ENCODE results near the gene PSAT1. TPM values are rescaled to one million over a fixed set of nuclear protein-coding genes. Genes with fewer than 3 reads are reported as not detected.

PSAT1 gene
- total RNA-seq, 1 experiment from 2014 or later: 226 TPM

DNA sequence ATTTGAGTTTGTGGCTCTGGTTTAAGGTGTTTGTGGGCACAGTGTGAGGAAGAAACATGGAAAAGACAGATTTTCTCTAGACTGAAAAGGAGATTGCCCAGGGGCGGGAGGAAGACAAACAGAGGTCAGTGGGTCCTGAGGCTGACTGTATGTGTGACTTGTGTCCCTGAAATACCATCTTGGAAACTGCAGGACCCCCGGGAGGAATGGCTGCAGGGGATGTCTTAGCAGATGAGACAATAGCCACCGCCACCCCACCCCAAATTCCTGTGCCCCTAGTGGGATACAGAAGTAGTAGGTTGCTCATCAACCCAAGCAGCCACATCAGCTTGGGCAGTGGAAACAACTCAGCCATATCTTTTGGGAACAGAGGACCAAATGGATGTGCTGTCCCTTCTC lies 1.7 kb upstream of the PSAT1 start:
- BruUV-seq (replicated peaks): no TSS peak
- intact Hi-C loops (cut with micrococcal nuclease): no loop called here
- ChIA-PET RAD21 (ENCODE audit: low non-redundant PET in 1 of 2, low total read pairs in 2 of 2, uncharacterized antibody in 2 of 2, unreplicated experiment in 2 of 2) (no interaction called here), CTCF (interaction anchor here (1.2 kb wide), 1 partner anchor 27 kb away, joined by 3 read pairs; no protein-coding TSS in a partner anchor), POLR2A (no interaction called here)
- ATAC-seq (no peak), DNase-seq (ENCODE audit: low read depth, low spot score) (no peak)
- Histone ChIP-seq H3K79me2 (ENCODE audit: insufficient read depth, low read length) (peaks cover 30% of the 10 kb centered on the region), H4K20me1 (ENCODE audit: insufficient read depth) (no peaks in the 10 kb centered on the region), H3K9me2 (ENCODE audit: insufficient read depth) (no peaks in the 10 kb centered on the region), H3K9ac (ENCODE audit: low read length) (no peak overlapping the region), H3K4me3 (replicated peaks in 1 of 2; ENCODE audit: low read depth in 1 of 2, low read length in 2 of 2) (no peak overlapping the region), H3K9me3 (ENCODE audit: control insufficient read depth in 1 of 2, insufficient read depth in 1 of 2, low read depth in 1 of 2, low read length in 2 of 2) (no peaks in the 10 kb centered on the region), H3K27ac (ENCODE audit: low read depth, low read length) (no peak overlapping the region), H3K27me3 (ENCODE audit: insufficient read depth, low read length) (no peaks in the 10 kb centered on the region), H3K4me2 (ENCODE audit: low read length) (no peak overlapping the region), H2AFZ (ENCODE audit: low read depth, low read length, poor library complexity, severe bottlenecking) (no peak overlapping the region), H3K4me1 (ENCODE audit: control insufficient read depth in 1 of 2, insufficient read depth in 2 of 2, low read length in 2 of 2) (peaks cover 17 to 21% of the 10 kb centered on the region in 2 experiments; a peak in 3 of 4 replicates), H3K36me3 (ENCODE audit: control insufficient read depth in 1 of 2, insufficient read depth in 2 of 2, low read length in 2 of 2) (no peaks in the 10 kb centered on the region)
- TF ChIP-seq SIN3A (IDR thresholded peaks at IDR 0.05; ENCODE audit: low read depth): no peak
- no peak for TF ChIP-seq EZH2 (IDR thresholded peaks at IDR 0.05)
- TF ChIP-seq POLR2AphosphoS5 (IDR thresholded peaks at IDR 0.05; ENCODE audit: low read depth, low read length): no peak
- no peak for TF ChIP-seq SP1 (IDR thresholded peaks at IDR 0.05; ENCODE audit: low read depth)
- TF ChIP-seq ZNF274 (IDR thresholded peaks at IDR 0.05; ENCODE audit: low read depth, low read length): no peak
- no peak for TF ChIP-seq CEBPB (IDR thresholded peaks at IDR 0.05; ENCODE audit: low read depth)
- no peak for TF ChIP-seq RAD21 (IDR thresholded peaks at IDR 0.05; ENCODE audit: low read depth)
- no peak for TF ChIP-seq TCF7L2 (IDR thresholded peaks at IDR 0.05; ENCODE audit: borderline replicate concordance, extremely low read depth, insufficient read depth, insufficient read length)
- TF ChIP-seq YY1 (IDR thresholded peaks at IDR 0.05; ENCODE audit: extremely low read depth, insufficient replicate concordance, low read depth, low read length): no peak
- TF ChIP-seq, protein P1, sequence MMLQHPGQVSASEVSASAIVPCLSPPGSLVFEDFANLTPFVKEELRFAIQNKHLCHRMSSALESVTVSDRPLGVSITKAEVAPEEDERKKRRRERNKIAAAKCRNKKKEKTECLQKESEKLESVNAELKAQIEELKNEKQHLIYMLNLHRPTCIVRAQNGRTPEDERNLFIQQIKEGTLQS (IDR thresholded peaks at IDR 0.05): no peak
- TF ChIP-seq SRF (IDR thresholded peaks at IDR 0.05; ENCODE audit: low read depth): no peak
- TF ChIP-seq EGR1 (IDR thresholded peaks at IDR 0.05; ENCODE audit: low read depth): no peak
- TF ChIP-seq, protein P2, sequence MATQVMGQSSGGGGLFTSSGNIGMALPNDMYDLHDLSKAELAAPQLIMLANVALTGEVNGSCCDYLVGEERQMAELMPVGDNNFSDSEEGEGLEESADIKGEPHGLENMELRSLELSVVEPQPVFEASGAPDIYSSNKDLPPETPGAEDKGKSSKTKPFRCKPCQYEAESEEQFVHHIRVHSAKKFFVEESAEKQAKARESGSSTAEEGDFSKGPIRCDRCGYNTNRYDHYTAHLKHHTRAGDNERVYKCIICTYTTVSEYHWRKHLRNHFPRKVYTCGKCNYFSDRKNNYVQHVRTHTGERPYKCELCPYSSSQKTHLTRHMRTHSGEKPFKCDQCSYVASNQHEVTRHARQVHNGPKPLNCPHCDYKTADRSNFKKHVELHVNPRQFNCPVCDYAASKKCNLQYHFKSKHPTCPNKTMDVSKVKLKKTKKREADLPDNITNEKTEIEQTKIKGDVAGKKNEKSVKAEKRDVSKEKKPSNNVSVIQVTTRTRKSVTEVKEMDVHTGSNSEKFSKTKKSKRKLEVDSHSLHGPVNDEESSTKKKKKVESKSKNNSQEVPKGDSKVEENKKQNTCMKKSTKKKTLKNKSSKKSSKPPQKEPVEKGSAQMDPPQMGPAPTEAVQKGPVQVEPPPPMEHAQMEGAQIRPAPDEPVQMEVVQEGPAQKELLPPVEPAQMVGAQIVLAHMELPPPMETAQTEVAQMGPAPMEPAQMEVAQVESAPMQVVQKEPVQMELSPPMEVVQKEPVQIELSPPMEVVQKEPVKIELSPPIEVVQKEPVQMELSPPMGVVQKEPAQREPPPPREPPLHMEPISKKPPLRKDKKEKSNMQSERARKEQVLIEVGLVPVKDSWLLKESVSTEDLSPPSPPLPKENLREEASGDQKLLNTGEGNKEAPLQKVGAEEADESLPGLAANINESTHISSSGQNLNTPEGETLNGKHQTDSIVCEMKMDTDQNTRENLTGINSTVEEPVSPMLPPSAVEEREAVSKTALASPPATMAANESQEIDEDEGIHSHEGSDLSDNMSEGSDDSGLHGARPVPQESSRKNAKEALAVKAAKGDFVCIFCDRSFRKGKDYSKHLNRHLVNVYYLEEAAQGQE (IDR thresholded peaks at IDR 0.05; ENCODE audit: low read depth): no peak
- TF ChIP-seq, protein P3, sequence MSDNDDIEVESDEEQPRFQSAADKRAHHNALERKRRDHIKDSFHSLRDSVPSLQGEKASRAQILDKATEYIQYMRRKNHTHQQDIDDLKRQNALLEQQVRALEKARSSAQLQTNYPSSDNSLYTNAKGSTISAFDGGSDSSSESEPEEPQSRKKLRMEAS (IDR thresholded peaks at IDR 0.05): no peak
- TF ChIP-seq, protein P4, sequence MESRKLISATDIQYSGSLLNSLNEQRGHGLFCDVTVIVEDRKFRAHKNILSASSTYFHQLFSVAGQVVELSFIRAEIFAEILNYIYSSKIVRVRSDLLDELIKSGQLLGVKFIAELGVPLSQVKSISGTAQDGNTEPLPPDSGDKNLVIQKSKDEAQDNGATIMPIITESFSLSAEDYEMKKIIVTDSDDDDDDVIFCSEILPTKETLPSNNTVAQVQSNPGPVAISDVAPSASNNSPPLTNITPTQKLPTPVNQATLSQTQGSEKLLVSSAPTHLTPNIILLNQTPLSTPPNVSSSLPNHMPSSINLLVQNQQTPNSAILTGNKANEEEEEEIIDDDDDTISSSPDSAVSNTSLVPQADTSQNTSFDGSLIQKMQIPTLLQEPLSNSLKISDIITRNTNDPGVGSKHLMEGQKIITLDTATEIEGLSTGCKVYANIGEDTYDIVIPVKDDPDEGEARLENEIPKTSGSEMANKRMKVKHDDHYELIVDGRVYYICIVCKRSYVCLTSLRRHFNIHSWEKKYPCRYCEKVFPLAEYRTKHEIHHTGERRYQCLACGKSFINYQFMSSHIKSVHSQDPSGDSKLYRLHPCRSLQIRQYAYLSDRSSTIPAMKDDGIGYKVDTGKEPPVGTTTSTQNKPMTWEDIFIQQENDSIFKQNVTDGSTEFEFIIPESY (IDR thresholded peaks at IDR 0.05; ENCODE audit: extremely low read depth, insufficient replicate concordance, low read length): no peak
- no peak for TF ChIP-seq JUND (IDR thresholded peaks at IDR 0.05)
- TF ChIP-seq ELF1 (IDR thresholded peaks at IDR 0.05; ENCODE audit: borderline replicate concordance, low read depth): no peak
- no peak for TF ChIP-seq EZH2phosphoT487 (IDR thresholded peaks at IDR 0.05; ENCODE audit: borderline replicate concordance)

Measured in HCT116 (cell line).